Activated gamma-delta T cell treated with anti-CD3 and anti-CD28 coated beads, Interleukin-2, amount 50 U/mL, for 16 hours (primary cell): ENCODE results near the gene RPN1.
"Not testable (repeated sequence)": the region's sequence is repeated elsewhere in the genome, so short reads cannot be mapped to it uniquely, and the experiment has no call there.

Experiments used
- DNase-seq: peaks from one replicate; pipeline ENCODE4 v3.0.0-alpha.2; 2020; ENCODE audit warnings: low read depth

The RPN1 gene

GRCh38 chr3:128609294-128609693, 41.3 kb downstream of the RPN1 start:
- no peak for DNase-seq

DNA sequence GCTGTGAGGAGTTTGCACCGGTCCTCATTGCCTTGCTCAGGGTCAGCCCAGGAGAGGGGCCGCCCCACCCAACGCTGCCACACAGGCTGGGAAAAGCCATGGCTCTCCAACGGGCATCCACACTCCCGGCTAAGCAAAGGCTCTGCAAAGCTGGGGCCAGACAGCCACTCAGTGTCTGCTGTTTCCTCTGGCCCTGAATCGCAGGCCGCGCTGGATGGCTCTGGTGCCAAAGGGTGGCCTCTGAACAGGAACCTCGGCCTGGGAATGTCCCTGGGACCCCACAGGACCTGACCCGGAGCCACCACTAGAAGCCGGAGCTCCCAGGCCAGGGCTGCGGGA, 42.9 kb downstream of the RPN1 start:
- DNase-seq: no peak

DNA sequence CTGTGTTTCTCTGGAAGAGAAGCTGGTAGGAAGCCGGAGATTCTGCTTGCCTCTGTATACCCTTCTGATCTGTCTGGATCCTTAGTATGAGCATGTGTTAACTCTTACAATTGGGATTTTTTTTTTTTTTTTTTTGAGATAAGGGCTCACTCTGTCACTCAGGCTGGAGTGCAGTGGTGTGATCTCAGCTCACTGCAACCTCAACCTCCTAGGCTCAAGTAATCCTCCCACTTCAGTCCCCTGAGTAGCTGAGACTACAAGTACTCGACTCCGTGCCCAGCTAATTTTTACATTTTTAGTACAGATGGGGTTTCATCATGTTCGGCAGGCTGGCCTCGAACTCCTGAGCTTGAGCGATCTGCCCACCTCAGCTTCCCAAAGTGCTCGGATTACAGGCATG, 44.5 kb downstream of the RPN1 start:
- no peak for DNase-seq

GRCh38 chr3:128605091-128606046, 45.2 kb downstream of the RPN1 start:
- DNase-seq: no peak

- DNase-seq: no peak
Observed at GRCh38 chr3:128603811-128604775, 46.5 kb downstream of the RPN1 start.

GRCh38 chr3:128603313-128603712, 47.3 kb downstream of the RPN1 start:
- no peak for DNase-seq

DNA sequence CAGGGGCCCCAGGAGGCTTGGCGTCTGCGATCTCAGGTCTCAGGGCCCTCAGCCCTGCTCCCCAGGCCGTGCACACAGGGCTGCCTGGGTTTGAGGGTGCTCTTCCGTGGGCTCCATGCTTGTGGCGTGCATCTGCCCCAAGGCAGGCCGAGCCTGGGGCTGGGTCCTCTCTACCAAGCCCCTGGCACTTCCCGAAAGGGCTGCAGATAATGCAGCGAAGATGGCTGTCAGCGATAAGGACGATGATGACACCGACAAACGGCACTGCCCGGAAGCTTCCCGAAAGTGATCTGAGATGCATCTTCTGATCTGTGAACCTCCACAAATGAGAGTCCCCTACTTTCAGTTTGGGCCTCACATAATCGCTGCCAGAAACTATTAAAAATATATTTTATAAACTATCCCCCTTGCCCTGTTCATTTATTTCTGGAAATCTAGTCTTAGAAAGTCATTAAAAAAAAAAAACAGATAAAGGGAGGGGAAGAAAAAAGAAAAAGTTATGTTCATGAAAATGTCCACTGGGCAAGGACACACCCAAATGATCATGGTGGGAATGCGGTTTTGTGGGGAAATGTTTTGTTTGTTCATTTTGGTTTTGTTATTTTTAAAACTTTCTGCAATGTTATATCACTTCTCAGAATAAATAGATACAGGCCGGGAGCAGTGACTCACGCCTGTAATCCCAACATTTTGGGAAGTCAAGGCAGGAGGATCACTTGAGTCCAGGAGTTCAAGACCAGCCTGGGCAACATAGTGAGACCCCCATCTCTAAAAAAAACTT, 51.5 kb downstream of the RPN1 start:
- no peak for DNase-seq

DNA sequence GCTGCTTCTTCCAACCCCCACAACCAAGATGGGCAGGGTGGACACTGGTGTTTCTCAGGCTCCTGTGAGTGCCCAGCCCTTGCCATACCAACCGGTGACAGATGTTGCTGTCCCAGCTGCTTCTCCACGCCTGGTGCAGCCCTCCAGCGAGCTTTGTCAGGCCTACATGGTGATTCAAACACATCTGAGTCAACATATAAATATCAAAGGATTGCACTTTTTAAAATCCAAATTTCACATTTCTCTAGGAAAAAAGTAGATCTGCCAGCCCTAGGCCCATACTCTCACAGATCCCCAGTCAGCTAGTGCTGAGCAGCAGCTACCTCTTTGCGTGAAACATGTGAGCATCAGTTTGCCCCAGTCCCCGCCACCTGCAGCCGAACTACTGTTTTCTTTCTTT, 52.7 kb downstream of the RPN1 start:
- DNase-seq: no peak

- no peak for DNase-seq
Observed at GRCh38 chr3:128592864-128593263, 57.8 kb downstream of the RPN1 start.

- DNase-seq: no peak
Observed at GRCh38 chr3:128591738-128592426, 58.7 kb downstream of the RPN1 start.

- no peak for DNase-seq
Observed at GRCh38 chr3:128590948-128591347, 59.7 kb downstream of the RPN1 start.

DNA sequence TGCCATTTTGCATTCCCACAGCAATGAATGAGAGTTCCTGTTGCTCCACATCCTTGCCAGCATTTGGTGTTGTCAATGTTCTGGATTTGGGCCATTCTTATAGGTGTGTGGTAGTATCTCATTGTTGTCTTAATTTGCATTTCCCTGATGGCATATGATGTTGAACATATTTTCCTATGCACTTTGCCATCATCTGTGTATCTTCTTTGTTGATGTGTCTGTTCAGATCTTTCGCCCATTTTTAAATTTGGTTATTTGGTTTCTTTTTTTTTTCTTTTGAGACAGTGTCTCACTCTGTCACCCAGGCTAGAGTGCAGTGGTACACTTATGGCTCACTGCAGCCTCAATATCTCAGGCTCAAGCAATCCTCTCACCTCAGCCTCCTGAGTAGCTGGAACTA, 60.6 kb downstream of the RPN1 start:
- DNase-seq: not testable (repeated sequence)

DNA sequence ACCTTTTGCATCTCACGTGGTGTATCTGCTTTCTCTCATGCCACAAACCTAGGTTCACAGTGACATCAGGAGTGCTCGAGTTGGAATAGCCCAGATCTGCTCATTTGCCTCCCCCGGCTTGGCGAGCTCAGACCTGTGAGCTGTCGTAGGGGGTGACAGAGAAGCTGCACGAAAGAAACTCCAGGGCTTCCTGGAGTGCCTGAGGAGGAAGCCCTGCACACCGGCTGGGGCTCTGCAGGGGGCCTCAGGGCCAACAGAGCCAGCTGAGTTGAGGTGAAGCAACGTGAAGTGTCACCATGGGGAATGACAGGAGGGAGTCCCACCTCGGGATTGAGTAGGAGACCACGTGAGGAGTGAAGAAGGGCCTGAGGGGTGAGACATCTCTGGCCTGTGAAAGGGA, 62.5 kb downstream of the RPN1 start:
- no peak for DNase-seq

DNA sequence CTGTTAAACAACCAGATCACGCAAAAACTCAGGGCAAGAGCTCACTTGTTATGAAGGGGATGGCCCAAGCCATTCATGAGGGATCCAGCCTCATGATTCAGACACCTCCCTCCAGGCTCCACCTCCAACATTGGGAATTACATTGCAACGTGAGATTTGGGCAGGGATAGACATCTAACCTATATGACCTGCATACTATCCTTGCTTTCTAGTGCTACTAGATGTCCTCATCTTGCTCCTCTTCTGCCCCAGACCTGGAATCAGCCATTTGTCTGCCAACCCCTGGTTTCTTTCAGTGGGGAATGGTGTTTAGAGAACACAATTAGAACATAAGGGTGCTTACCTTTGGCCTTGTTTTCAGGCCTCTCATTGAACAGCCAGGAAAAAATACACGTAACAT, 63.2 kb downstream of the RPN1 start:
- DNase-seq: no peak

DNA sequence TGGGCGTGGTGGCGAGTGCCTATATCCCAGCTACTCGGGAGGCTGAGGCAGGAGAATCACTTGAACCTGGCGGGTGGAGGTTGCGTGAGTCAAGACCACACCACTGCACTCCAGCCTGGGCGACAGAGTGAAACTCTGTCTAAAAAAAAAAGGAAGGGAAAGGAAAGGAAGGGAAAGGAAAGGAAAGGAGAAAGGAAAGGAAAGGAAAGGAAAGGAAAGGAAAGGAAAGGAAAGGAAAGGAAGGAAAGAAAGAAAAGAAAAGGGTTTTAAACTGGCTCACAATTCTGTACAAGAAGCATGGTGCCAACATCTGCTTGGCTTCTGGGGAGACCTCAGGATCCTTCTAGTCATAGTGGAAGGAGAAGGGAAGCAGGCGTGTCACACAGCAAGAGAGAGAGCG, 63.7 kb downstream of the RPN1 start:
- not testable (repeated sequence) for DNase-seq

DNA sequence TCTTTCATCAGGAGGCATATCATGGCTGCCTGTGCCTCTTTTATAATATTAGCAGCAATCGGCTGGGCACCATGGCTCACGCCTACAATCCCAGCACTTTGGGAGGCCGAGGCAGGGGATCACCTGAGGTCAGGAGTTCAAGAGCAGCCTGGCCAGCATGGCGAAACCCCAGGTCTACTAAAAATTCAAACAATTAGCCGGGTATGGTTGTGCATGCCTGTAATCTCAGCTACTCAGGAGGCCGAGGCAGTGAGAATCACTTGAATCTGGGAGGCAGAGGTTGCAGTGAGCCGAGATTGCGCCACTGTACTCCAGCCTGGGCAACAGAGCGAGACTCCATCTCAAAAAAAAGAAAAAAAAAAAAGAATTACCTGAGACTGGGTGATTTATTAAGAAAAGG, 64.2 kb downstream of the RPN1 start:
- not testable (repeated sequence) for DNase-seq

DNA sequence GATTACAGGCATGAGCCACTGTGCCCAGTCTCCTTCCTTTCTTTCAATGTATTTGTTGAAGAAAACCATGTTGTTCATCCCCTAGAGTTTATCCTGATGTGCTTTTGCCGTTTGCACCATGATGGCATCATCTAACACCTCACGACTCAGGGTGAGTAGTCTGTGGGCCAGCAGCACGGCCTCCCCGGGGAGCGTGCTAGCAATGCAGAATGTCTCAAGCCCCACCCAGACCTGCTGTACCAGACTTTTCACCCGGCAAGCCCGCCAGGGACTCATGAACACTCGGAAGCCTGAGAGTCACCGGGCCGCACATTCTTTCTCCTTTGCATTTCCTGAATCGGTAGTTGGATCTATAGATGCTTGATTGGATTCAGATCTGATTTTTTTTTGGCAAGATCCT, 64.6 kb downstream of the RPN1 start:
- no peak for DNase-seq

DNA sequence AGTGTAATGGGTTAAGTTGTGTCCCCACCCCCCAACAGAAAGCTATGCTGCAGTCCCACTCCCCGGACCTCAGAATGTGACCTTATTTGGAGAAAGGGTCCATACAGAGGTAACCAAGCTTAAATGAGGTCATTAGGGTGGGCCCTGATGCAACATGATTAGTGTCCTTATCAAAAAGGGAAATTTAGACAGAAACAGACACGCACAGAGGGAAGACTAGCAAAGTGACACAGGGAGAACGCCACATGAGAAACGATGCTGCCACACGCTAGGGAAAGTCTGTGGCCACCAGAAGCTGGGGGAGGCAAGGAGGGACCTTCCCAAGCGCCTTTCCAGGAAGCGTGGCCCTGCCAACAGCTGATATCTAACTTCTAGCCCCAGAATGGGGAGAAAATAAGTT, 65.4 kb downstream of the RPN1 start:
- DNase-seq: no peak

- no peak for DNase-seq
Observed at GRCh38 chr3:128584412-128585020, 66.1 kb downstream of the RPN1 start.

DNA sequence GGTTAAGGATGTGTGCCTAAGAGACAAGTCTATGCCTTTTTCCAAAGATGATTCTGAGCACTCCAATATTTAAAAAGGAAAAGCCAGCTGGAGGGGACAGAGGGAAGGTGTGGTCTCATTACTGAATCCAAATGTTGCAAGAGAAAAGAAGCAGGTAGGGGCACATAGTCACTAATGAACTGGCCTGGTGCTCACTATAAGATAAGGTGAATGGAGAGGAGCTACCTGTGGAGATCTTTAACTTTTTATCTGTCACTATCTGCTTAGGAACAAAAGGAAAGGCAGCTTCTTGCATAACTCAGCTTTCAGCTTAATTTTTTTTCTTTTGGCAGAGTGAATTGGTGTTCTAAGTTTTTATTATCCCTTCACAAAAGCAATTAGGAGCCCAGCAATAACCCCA, 69.1 kb downstream of the RPN1 start:
- no peak for DNase-seq

DNA sequence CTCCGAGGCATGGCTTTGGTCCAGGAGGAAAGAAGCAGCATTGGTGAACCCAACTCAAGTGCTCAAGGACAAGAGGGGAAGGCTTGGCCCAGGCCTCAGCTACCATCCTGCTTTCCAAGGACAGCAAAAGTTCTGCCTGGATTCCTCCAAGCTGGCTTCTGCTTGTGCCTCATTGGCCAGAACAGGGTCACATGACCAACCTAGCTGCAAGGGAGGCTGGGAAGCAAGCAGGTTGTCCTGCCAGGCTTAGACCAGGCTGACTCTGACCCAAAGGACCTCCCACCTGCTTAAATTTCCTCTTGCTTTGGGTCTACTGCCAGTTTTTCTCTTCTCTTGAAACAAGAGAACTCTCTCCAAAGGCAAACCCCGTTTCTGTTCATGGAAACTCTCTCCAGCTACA, 70.7 kb downstream of the RPN1 start:
- no peak for DNase-seq
